Neuronal stem cell (in vitro differentiated cells): ENCODE measurements around the gene AANAT.

ENCODE experiments used
- DNase-seq: peaks from one replicate; pipeline ENCODE4 v3.0.0-alpha.2; 2013; ENCODE audit warnings: low spot score
- H2AFZ ChIP-seq: one replicate; pipeline ENCODE4 v1.6.1; 2013; ENCODE audit warnings: mild to moderate bottlenecking, low read length, inconsistent platforms
- H2AK5ac ChIP-seq: 2 replicates; pipeline ENCODE4 v1.6.1; 2013; ENCODE audit warnings: low read depth, mild to moderate bottlenecking, inconsistent platforms, low read length, moderate library complexity, mixed read lengths
- H2BK120ac ChIP-seq: 2 replicates; pipeline ENCODE4 v1.6.1; 2013; ENCODE audit warnings: low read depth, mild to moderate bottlenecking, inconsistent platforms, low read length, moderate library complexity, mixed read lengths
- H2BK12ac ChIP-seq: one replicate; pipeline ENCODE4 v1.6.1; 2013; ENCODE audit warnings: low read length, inconsistent platforms
- H2BK15ac ChIP-seq: 2 replicates; pipeline ENCODE4 v1.6.1; 2013; ENCODE audit warnings: mild to moderate bottlenecking, low read length, inconsistent platforms, mixed read lengths
- H2BK5ac ChIP-seq: one replicate; pipeline ENCODE4 v1.6.1; 2013; ENCODE audit warnings: inconsistent platforms, mild to moderate bottlenecking, low read length, moderate library complexity
- H3K14ac ChIP-seq: one replicate; pipeline ENCODE4 v1.6.1; 2013; ENCODE audit warnings: low read length, inconsistent platforms
- H3K18ac ChIP-seq: 2 replicates; pipeline ENCODE4 v1.6.1; 2013; ENCODE audit warnings: low read length, inconsistent platforms
- H3K23ac ChIP-seq: 2 replicates; pipeline ENCODE4 v1.6.1; 2013; ENCODE audit warnings: low read depth, mild to moderate bottlenecking, mixed read lengths, low read length, inconsistent platforms; ENCODE audit not compliant: poor library complexity
- H3K27ac ChIP-seq: replicated peaks from 3 replicates; pipeline ENCODE4 v1.5.1; 2013; ENCODE audit warnings: low read length, inconsistent platforms
- H3K27me3 ChIP-seq, 3 experiments: 2 replicates each; pipeline ENCODE4 v1.6.1; 2013; ENCODE audit warnings: low read length in 3 of 3, mild to moderate bottlenecking in 2 of 3, inconsistent platforms in 1 of 3, low read depth in 1 of 3, mixed read lengths in 1 of 3, moderate library complexity in 1 of 3; ENCODE audit not compliant: control insufficient read depth in 3 of 3, insufficient read depth in 3 of 3
- H3K36me3 ChIP-seq, 2 donors: replicated peaks in 1 of 2; 2 replicates each; pipeline ENCODE4 v1.6.1; 2013; ENCODE audit warnings: low read length in 2 of 2; ENCODE audit not compliant: control insufficient read depth in 2 of 2, insufficient read depth in 2 of 2
- H3K4ac ChIP-seq: 2 replicates; pipeline ENCODE4 v1.6.1; 2013; ENCODE audit warnings: inconsistent platforms, mild to moderate bottlenecking, low read length, moderate library complexity
- H3K4me1 ChIP-seq, 2 donors: 1 replicate in 1 of 2; 2 replicates in 1 of 2; pipeline ENCODE4 v1.6.1; 2013; ENCODE audit warnings: low read length in 2 of 2, low read depth in 1 of 2; ENCODE audit not compliant: control insufficient read depth in 2 of 2, insufficient read depth in 1 of 2
- H3K4me2 ChIP-seq: one replicate; pipeline ENCODE4 v1.6.1; 2013; ENCODE audit warnings: mild to moderate bottlenecking, low read length, inconsistent platforms; ENCODE audit not compliant: insufficient read depth, poor library complexity, severe bottlenecking
- H3K4me3 ChIP-seq, 2 donors: 2 replicates each; pipeline ENCODE4 v1.5.1; 2013; ENCODE audit warnings: low read length in 2 of 2, mild to moderate bottlenecking in 2 of 2, inconsistent platforms in 1 of 2, moderate library complexity in 1 of 2
- H3K79me1 ChIP-seq: one replicate; pipeline ENCODE4 v1.6.1; 2013; ENCODE audit warnings: low read depth, mild to moderate bottlenecking, inconsistent platforms, low read length, moderate library complexity
- H3K9ac ChIP-seq: one replicate; pipeline ENCODE4 v1.6.1; 2013; ENCODE audit warnings: mild to moderate bottlenecking, low read depth, low read length, inconsistent platforms; ENCODE audit not compliant: poor library complexity
- H3K9me3 ChIP-seq, 2 donors: replicated peaks in 1 of 2; 2 replicates each; pipeline versions ENCODE3 to v1.6.1; 2013; ENCODE audit warnings: low read length in 2 of 2, mild to moderate bottlenecking in 2 of 2, inconsistent platforms in 1 of 2, low read depth in 1 of 2, mixed read lengths in 1 of 2, moderate library complexity in 1 of 2; ENCODE audit not compliant: control insufficient read depth in 2 of 2, insufficient read depth in 1 of 2
- H4K8ac ChIP-seq: one replicate; pipeline ENCODE4 v1.6.1; 2013; ENCODE audit warnings: low read depth, mild to moderate bottlenecking, inconsistent platforms, low read length, moderate library complexity
- H4K91ac ChIP-seq: one replicate; pipeline ENCODE4 v1.6.1; 2013; ENCODE audit warnings: low read length, low read depth, mild to moderate bottlenecking, inconsistent platforms; ENCODE audit not compliant: poor library complexity
- WGBS, 2 donors: extraction: QIAGEN DNeasy Blood & Tissue Kit; methylation state at CpG; one replicate each; pipeline ENCODE4 v1.1.7; 2013; ENCODE audit warnings: missing lambda C conversion rate in 2 of 2, mixed read lengths in 1 of 2; ENCODE audit not compliant: insufficient read length in 2 of 2, insufficient replicate concordance in 1 of 2; ENCODE audit errors: extremely low coverage in 2 of 2; 5-methylcytosine and 5-hydroxymethylcytosine counted together

Gene AANAT

GRCh38 chr17:76519048-76519966, 51.9 kb downstream of the AANAT start:
- Histone ChIP-seq H3K14ac (no peak overlapping the region), H2BK15ac (no peak overlapping the region), H3K79me1 (peaks cover 1% of the 10 kb centered on the region), H2AFZ (no peak overlapping the region), H2BK5ac (no peak overlapping the region), H3K27me3 (peaks cover 0 to 41% (median 2%) of the 10 kb centered on the region in 3 experiments), H3K9me3 (no peaks in the 10 kb centered on the region), H4K91ac (no peak overlapping the region), H4K8ac (no peak overlapping the region), H3K4me2 (no peak overlapping the region), H3K18ac (no peak overlapping the region), H3K36me3 (no peaks in the 10 kb centered on the region), H3K4me3 (no peak overlapping the region), H3K27ac (no peak overlapping the region), H3K4me1 (peaks cover 3 to 5% of the 10 kb centered on the region in 2 donors), H3K23ac (no peak overlapping the region), H3K4ac (no peak overlapping the region), H2AK5ac (no peak overlapping the region), H2BK12ac (no peak overlapping the region), H2BK120ac (no peak overlapping the region), H3K9ac (no peak overlapping the region)
- WGBS, 2 donors, result no CpG with 5 or more reads among the region's 15 CpGs
- no peak for DNase-seq
